Activated B cell treated with CpG ODN at 0.5 μM for 24 hours (primary cell): ENCODE results near the gene B4GALT7. TPM values are rescaled to one million over a fixed set of nuclear protein-coding genes. Genes with fewer than 3 reads are reported as not detected.

ENCODE experiments used
- ATAC-seq: fragments of 200-7000 bp; cut with Tn5 transposase; one replicate; pipeline ENCODE4 v1.10.0; 2021; ENCODE audit warnings: low read depth, mild to moderate bottlenecking, moderate library complexity
- CTCF ChIA-PET: fragments of 350-600 bp; sonication (Branson Sonifier 250); formaldehyde crosslinking; loops from one replicate; lab custom pipeline; 2021; ENCODE audit warnings: antibody characterized with exemption; lab: Charles Lee
- POLR2A ChIA-PET: fragments of 350-600 bp; sonication (Branson Sonifier 250); formaldehyde crosslinking; loops from one replicate; lab custom pipeline; 2021; ENCODE audit warnings: antibody characterized with exemption; lab: Charles Lee
- DNase-seq: peaks from one replicate; pipeline ENCODE4 v3.0.0; 2022
- H3K27ac Mint-ChIP-seq: one replicate; pipeline ENCODE4 v1.8.0; 2020; ENCODE audit warnings: mixed read lengths
- H3K27me3 Mint-ChIP-seq: one replicate; pipeline ENCODE4 v1.8.0; 2021; ENCODE audit warnings: mixed read lengths
- H3K36me3 Mint-ChIP-seq: one replicate; pipeline ENCODE4 v1.8.0; 2021; ENCODE audit warnings: low read depth, mixed read lengths
- H3K4me1 Mint-ChIP-seq: one replicate; pipeline ENCODE4 v1.8.0; 2021; ENCODE audit warnings: mixed read lengths
- H3K4me3 Mint-ChIP-seq: one replicate; pipeline ENCODE4 v1.8.0; 2020; ENCODE audit warnings: mild to moderate bottlenecking, mixed read lengths
- H3K9me3 Mint-ChIP-seq: one replicate; pipeline ENCODE4 v1.8.0; 2020; ENCODE audit warnings: mixed read lengths
- CTCF ChIP-seq: fragments of 200-600 bp; IDR thresholded peaks from one replicate; pipeline ENCODE4 v1.8.0; 2022; ENCODE audit warnings: antibody characterized with exemption, mild to moderate bottlenecking
- intact Hi-C: fragments of 100-400 bp; cut with micrococcal nuclease; formaldehyde crosslinking; loops from one replicate; pipeline ENCODE4 v1.15.1; 2024
- total RNA-seq: library from RNA; stranded (reverse); gene quantifications from 2 replicates; pipeline ENCODE4 v1.2.3, GENCODE V29; 2022

Gene B4GALT7
- total RNA-seq, 1 donor from 2014 or later: 42.3 TPM

- no peak for TF ChIP-seq CTCF
- POLR2A ChIA-PET: interaction anchor here (0.6 to 2.2 kb wide), 9 partner anchors 8 to 260 kb away, joined by 3 to 11 read pairs (median 3); partner anchors contain the start of genes B4GALT7, DOK3 and GRK6
- CTCF ChIA-PET: interaction anchor here (1.1 to 2.5 kb wide), 3 partner anchors 11 to 202 kb away, joined by 3 to 8 read pairs (median 5); no protein-coding TSS in a partner anchor
- Mint-ChIP-seq H3K36me3 (peaks cover 39% of the 10 kb centered on the region), H3K9me3 (no peaks in the 10 kb centered on the region), H3K4me3 (peak within 1 kb of the TSS; percentile 100), H3K27me3 (peaks cover 7% of the 10 kb centered on the region), H3K27ac (peak within 1 kb of the TSS; percentile 98), H3K4me1 (peaks cover 20% of the 10 kb centered on the region)
- ATAC-seq: peak; percentile 98
- peak; percentile 85 for DNase-seq
- intact Hi-C loops: loop anchor here (1.0 to 10.0 kb wide), 5 partner anchors 8 to 197 kb away; partner anchors contain the start of genes B4GALT7, DDX41 and FAM193B
These were observed 7.7 kb upstream of the B4GALT7 start, which contains the start of gene TMED9 for GRCh38 chr5:177592010-177592834. Gene TMED9, plus strand, starts transcription at chr5:177592203. Its CDS starts 12 bp downstream, at chr5:177592215.

- peak overlapping the region; percentile 100 for H3K4me3 Mint-ChIP-seq
- ATAC-seq: no peak
- intact Hi-C loops: loop anchor here (1.0 to 10.0 kb wide), 5 partner anchors 7 to 198 kb away; partner anchors contain the start of genes B4GALT7, DDX41 and FAM193B
- ChIA-PET POLR2A (interaction anchor here (0.7 to 2.2 kb wide), 6 partner anchors 26 to 166 kb away, joined by 3 to 9 read pairs (median 4); partner anchors contain the start of genes DOK3 and GRK6), CTCF (interaction anchor here (1.1 to 2.5 kb wide), 3 partner anchors 10 to 202 kb away, joined by 3 to 8 read pairs (median 5); no protein-coding TSS in a partner anchor)
- peaks cover 39% of the 10 kb centered on the region for H3K36me3 Mint-ChIP-seq
- TF ChIP-seq CTCF: no peak
- peak overlapping the region; percentile 46 for H3K27ac Mint-ChIP-seq
- no peaks in the 10 kb centered on the region for H3K9me3 Mint-ChIP-seq
- H3K4me1 Mint-ChIP-seq: peaks cover 20% of the 10 kb centered on the region
- H3K27me3 Mint-ChIP-seq: peaks cover 7% of the 10 kb centered on the region
- no peak for DNase-seq
These were observed 7.0 kb upstream of the B4GALT7 start for GRCh38 chr5:177592905-177593304.

- Mint-ChIP-seq H3K27me3 (peaks cover 7% of the 10 kb centered on the region), H3K4me1 (peaks cover 22% of the 10 kb centered on the region), H3K9me3 (no peaks in the 10 kb centered on the region), H3K4me3 (peak overlapping the region; percentile 100), H3K27ac (peak overlapping the region; percentile 41), H3K36me3 (peaks cover 39% of the 10 kb centered on the region)
- ATAC-seq: no peak
- intact Hi-C loops: loop anchor here (2.0 to 10.0 kb wide), 3 partner anchors 77 to 199 kb away; partner anchors contain the start of gene DDX41
- TF ChIP-seq CTCF: no peak
- ChIA-PET CTCF (interaction anchor here (1.1 to 2.5 kb wide), 2 partner anchors 9 to 203 kb away, joined by 3 to 8 read pairs; no protein-coding TSS in a partner anchor), POLR2A (interaction anchor here (2.2 kb wide), 1 partner anchor 167 kb away, joined by 9 read pairs; the partner anchor contains the start of gene GRK6)
- DNase-seq: no peak
These were observed 6.4 kb upstream of the B4GALT7 start for GRCh38 chr5:177593511-177593910.

GRCh38 chr5:177594071-177594470 is 5.9 kb upstream of the B4GALT7 start:
- peaks cover 27% of the 10 kb centered on the region for H3K4me1 Mint-ChIP-seq
- TF ChIP-seq CTCF: no peak
- CTCF ChIA-PET: interaction anchor here (2.5 kb wide), 1 partner anchor 204 kb away, joined by 8 read pairs; no protein-coding TSS in a partner anchor
- H3K9me3 Mint-ChIP-seq: no peaks in the 10 kb centered on the region
- peaks cover 39% of the 10 kb centered on the region for H3K36me3 Mint-ChIP-seq
- peaks cover 7% of the 10 kb centered on the region for H3K27me3 Mint-ChIP-seq
- ATAC-seq: no peak
- intact Hi-C loops: loop anchor here (10.0 kb wide), 1 partner anchor 199 kb away; no protein-coding TSS in a partner anchor
- no peak overlapping the region for H3K4me3 Mint-ChIP-seq
- POLR2A ChIA-PET: no interaction called here
- H3K27ac Mint-ChIP-seq: no peak overlapping the region
- no peak for DNase-seq
